Heart left ventricle (tissue), 13 donors: ENCODE measurements around the gene FREM2.

Source experiments
- CTCF ChIP-seq, 12 donors: fragments of 200-600 bp; sonication (generic) in 4 of 12; IDR thresholded peaks; one replicate each; pipeline versions ENCODE4 v1.5.0 to v1.8.0; 2018 to 2022; ENCODE audit warnings: antibody characterized with exemption in 12 of 12, mild to moderate bottlenecking in 5 of 12
- POLR2A ChIP-seq, 2 donors: fragments of 450-650 bp; IDR thresholded peaks; one replicate each; pipeline ENCODE4 v1.6.1; 2017; ENCODE audit warnings: antibody characterized with exemption in 2 of 2, mild to moderate bottlenecking in 2 of 2, moderate library complexity in 2 of 2
- donor health status: ischemic (EF 13 %, LVEDD 7.1; RV severe dilation, severe dysfunction).
- donor health status: DM: no; HTN: yes; CAD: no.
- donor health status: DM: no; HTN: no; CAD: no.
- donor health status: ischemic (EF 25% LVEDD 6.9; RV normal size, moderate dysfunction).
- donor health status: ischemic (EF 25% LVEDD 5.7; RV mildly dilated, moderate dysfunction).
- donor health status: ischemic (EF 35%, LVEDD 5.7; RV mildly dilated, moderate dysfunction).
- donor health status: nonischemic (EF 11% LVEDD 7.7; RV severe dilation, severe dysfunction).
- donor health status: DM: yes; HTN: yes; CAD: no.
- donor health status: PGD.
- donor health status: ischemic (EF 29% LVEDD 5.4; RV normal size, mild dysfunction).
- donor health status: nonischemic (EF 23%, LVEDD 6.1; RV moderate dilation, normal function).

DNA sequence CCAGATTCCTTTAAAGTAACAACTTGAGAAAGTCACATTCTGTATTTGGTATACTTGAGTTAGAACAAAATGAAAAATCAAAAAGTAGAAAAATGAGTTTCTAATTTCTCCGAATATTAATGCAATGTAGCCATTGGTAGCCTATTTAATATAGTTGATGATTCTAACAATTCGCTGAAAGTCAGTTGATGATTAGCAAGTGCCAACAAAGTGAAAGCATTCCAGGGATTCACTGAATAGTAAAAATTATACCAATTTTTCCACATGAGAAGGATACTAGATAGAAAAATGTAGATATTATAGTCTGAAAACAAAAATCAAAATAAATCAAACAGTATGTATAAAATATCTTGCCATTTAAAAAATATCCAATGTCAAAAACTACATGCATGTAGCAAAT is 117.2 kb downstream of the FREM2 start:
- TF ChIP-seq CTCF (IDR thresholded peaks at IDR 0.05) (no peak), POLR2A (IDR thresholded peaks at IDR 0.05) (no peak)
